Measurements from ENCODE around the gene KLHL17.
A peak's percentile ranks its signal among the peaks of the same experiment; 100 is the strongest.

DNA sequence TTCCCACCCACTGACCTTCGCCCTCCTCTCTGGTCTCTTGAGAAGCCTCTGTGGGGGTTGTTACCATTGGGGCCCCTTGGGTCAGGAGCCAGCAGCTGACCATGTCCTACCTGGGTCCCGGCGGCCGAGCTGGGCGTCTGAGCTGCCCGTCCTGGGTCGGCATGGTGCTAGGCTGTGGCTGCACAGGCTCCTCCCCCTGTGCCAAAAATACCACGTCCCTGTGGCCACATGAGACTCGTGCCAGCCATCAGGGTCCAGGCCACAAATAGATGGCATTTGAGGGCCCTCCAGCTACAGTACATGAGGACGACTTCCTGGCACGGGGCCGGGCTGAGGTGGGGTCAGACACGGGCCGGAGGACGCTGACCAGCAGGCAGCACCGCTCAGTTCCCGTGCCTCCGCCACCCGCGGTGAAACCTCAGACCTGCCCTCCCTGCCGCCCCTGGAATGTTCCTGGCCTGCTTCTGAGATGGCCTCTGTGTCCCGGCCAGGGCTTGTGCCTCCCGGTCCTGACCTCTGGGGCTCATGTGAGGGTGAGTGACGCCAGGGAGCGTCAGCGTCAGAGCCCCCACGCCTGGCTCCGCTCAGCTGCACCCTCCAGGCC, 21.7 kb downstream of the KLHL17 start, which contains the start of gene PERM1:
- TF ChIP-seq POLR2A (IDR thresholded peaks at IDR 0.05) (peak in 1 of 2 donors; percentile 60), CTCF (IDR thresholded peaks at IDR 0.05) (no peak)

Data from heart left ventricle (tissue), 13 donors.